Measurements from ENCODE around the gene BCL7C. TPM values are rescaled to one million over a fixed set of nuclear protein-coding genes. Genes with fewer than 3 reads are reported as not detected.

The BCL7C gene
- total and polyA plus RNA-seq, 2 of the 13 experiments (the other 11 are each of a cell fraction or from before 2014, with no cell fraction given), result 17.7 to 33.8 TPM

GRCh38 chr16:30874821-30875717 lies 18.8 kb downstream of the BCL7C start (continued):
- peak; percentile 94 for TF ChIP-seq THRA (CRISPR knock-in tag; IDR thresholded peaks at IDR 0.05; ENCODE audit: borderline replicate concordance)
- TF ChIP-seq ZNF609 (CRISPR knock-in tag; IDR thresholded peaks at IDR 0.05; ENCODE audit: borderline replicate concordance), result peak; percentile 80; the same call in 1 of the 2 replicates
- TF ChIP-seq ZFP82 (CRISPR knock-in tag; IDR thresholded peaks at IDR 0.05; ENCODE audit: borderline replicate concordance), result peak; percentile 96
- TF ChIP-seq RBM39 (IDR thresholded peaks at IDR 0.05; ENCODE audit: low read depth, low read length, poor library complexity, severe bottlenecking), result peak; percentile 34
- TF ChIP-seq MIXL1 (CRISPR knock-in tag; IDR thresholded peaks at IDR 0.05), result peak; percentile 80
- TF ChIP-seq THAP11 (CRISPR knock-in tag; IDR thresholded peaks at IDR 0.05), result peak; percentile 97
- TF ChIP-seq ZNF503 (CRISPR knock-in tag; IDR thresholded peaks at IDR 0.05), result peak; percentile 92
- peak; percentile 98 for TF ChIP-seq UBTF (CRISPR knock-in tag; IDR thresholded peaks at IDR 0.05)
- TF ChIP-seq GPN1 (CRISPR knock-in tag; IDR thresholded peaks at IDR 0.05; ENCODE audit: borderline replicate concordance), result no peak
- peak; percentile 81 for TF ChIP-seq ZNF263 (CRISPR knock-in tag; IDR thresholded peaks at IDR 0.05)
- TF ChIP-seq ZNF674 (CRISPR knock-in tag; IDR thresholded peaks at IDR 0.05; ENCODE audit: low read depth), result peak; percentile 98
- TF ChIP-seq HOMEZ (CRISPR knock-in tag; IDR thresholded peaks at IDR 0.05; ENCODE audit: low read depth), result no peak
- TF ChIP-seq TGIF2 (CRISPR knock-in tag; IDR thresholded peaks at IDR 0.05), result peak; percentile 90
- TF ChIP-seq PHF5A (CRISPR knock-in tag; IDR thresholded peaks at IDR 0.05; ENCODE audit: low read depth, unreplicated experiment), result peak; percentile 90

Data from HepG2 (cell line).